ENCODE measurements around the gene EPHA7. TPM values are rescaled to one million over a fixed set of nuclear protein-coding genes. Genes with fewer than 3 reads are reported as not detected.

EPHA7 gene
- total RNA-seq, 4 donors from 2014 or later = 3.6 to 31.0 (median 16.9) TPM

GRCh38 chr6:93369586-93370134 lies 49.7 kb downstream of the EPHA7 start:
- in situ Hi-C loops (cut with MboI; ENCODE audit: low pct_ligation_motif_present in 1 of 4, low pct_unique_long_range_greater_than_20kb in 1 of 4, low sequenced_read_pairs in 3 of 4) (no loop called here), intact Hi-C loops (cut with DNase I; ENCODE audit: low total_unique reads) (loop anchor here (10.0 kb wide), 1 partner anchor 795 kb away; no protein-coding TSS in a partner anchor)
- TF ChIP-seq POLR2A (IDR thresholded peaks at IDR 0.05) (no peak), EP300 (IDR thresholded peaks at IDR 0.05; ENCODE audit: low read depth) (no peak), CTCF (IDR thresholded peaks at IDR 0.05) (no peak), POLR2AphosphoS5 (IDR thresholded peaks at IDR 0.05) (no peak)
- H3K36me3 ChIP-seq = no peaks in the 10 kb centered on the region
- H3K4me3 ChIP-seq = no peak overlapping the region
- no peaks in the 10 kb centered on the region for H3K9me3 ChIP-seq
- no peak for DNase-seq
- no peaks in the 10 kb centered on the region for H3K4me1 ChIP-seq
- H3K27me3 ChIP-seq = no peaks in the 10 kb centered on the region
- WGBS, 2 donors (ENCODE audit: low coverage in 1 of 2) = 62 to 64% methylated on average over 3 of the region's 3 CpGs
- H3K27ac ChIP-seq = no peak overlapping the region

GRCh38 chr6:93366506-93366905 lies 52.9 kb downstream of the EPHA7 start:
- Histone ChIP-seq H3K9me3 (no peaks in the 10 kb centered on the region), H3K4me1 (no peaks in the 10 kb centered on the region), H3K27me3 (no peaks in the 10 kb centered on the region), H3K36me3 (no peaks in the 10 kb centered on the region), H3K27ac (no peak overlapping the region), H3K4me3 (no peak overlapping the region)
- WGBS, 2 donors (ENCODE audit: low coverage in 1 of 2) = 72 to 84% methylated on average over 2 to 7 of the region's 7 CpGs
- no peak for TF ChIP-seq POLR2A (IDR thresholded peaks at IDR 0.05)
- no peak for TF ChIP-seq CTCF (IDR thresholded peaks at IDR 0.05)
- TF ChIP-seq EP300 (IDR thresholded peaks at IDR 0.05; ENCODE audit: low read depth) = no peak
- no peak for TF ChIP-seq POLR2AphosphoS5 (IDR thresholded peaks at IDR 0.05)
- DNase-seq = no peak
- intact Hi-C loops (cut with DNase I; ENCODE audit: low total_unique reads) = loop anchor here (10.0 kb wide), 1 partner anchor 792 kb away; no protein-coding TSS in a partner anchor
- in situ Hi-C loops (cut with MboI; ENCODE audit: low pct_ligation_motif_present in 1 of 4, low pct_unique_long_range_greater_than_20kb in 1 of 4, low sequenced_read_pairs in 3 of 4) = no loop called here

- Histone ChIP-seq H3K27me3 (no peaks in the 10 kb centered on the region), H3K27ac (no peak overlapping the region), H3K4me3 (no peak overlapping the region), H3K36me3 (no peaks in the 10 kb centered on the region), H3K4me1 (no peaks in the 10 kb centered on the region), H3K9me3 (no peaks in the 10 kb centered on the region)
- intact Hi-C loops (cut with DNase I; ENCODE audit: low total_unique reads) = loop anchor here (10.0 kb wide), 1 partner anchor 791 kb away; no protein-coding TSS in a partner anchor
- 74 to 75% methylated on average over 3 of the region's 3 CpGs for WGBS, 2 donors (ENCODE audit: low coverage in 1 of 2)
- TF ChIP-seq CTCF (IDR thresholded peaks at IDR 0.05) = no peak
- TF ChIP-seq EP300 (IDR thresholded peaks at IDR 0.05; ENCODE audit: low read depth) = no peak
- no peak for TF ChIP-seq POLR2AphosphoS5 (IDR thresholded peaks at IDR 0.05)
- no peak for TF ChIP-seq POLR2A (IDR thresholded peaks at IDR 0.05)
- in situ Hi-C loops (cut with MboI; ENCODE audit: low pct_ligation_motif_present in 1 of 4, low pct_unique_long_range_greater_than_20kb in 1 of 4, low sequenced_read_pairs in 3 of 4) = no loop called here
- DNase-seq = no peak
Measured at GRCh38 chr6:93365445-93365844, 53.9 kb downstream of the EPHA7 start.

- no peaks in the 10 kb centered on the region for H3K27me3 ChIP-seq
- in situ Hi-C loops (cut with MboI; ENCODE audit: low pct_ligation_motif_present in 1 of 4, low pct_unique_long_range_greater_than_20kb in 1 of 4, low sequenced_read_pairs in 3 of 4) = no loop called here
- H3K9me3 ChIP-seq = no peaks in the 10 kb centered on the region
- H3K27ac ChIP-seq = no peak overlapping the region
- TF ChIP-seq POLR2A (IDR thresholded peaks at IDR 0.05) (no peak), CTCF (IDR thresholded peaks at IDR 0.05) (no peak), POLR2AphosphoS5 (IDR thresholded peaks at IDR 0.05) (no peak), EP300 (IDR thresholded peaks at IDR 0.05; ENCODE audit: low read depth) (no peak)
- no peak overlapping the region for H3K4me3 ChIP-seq
- intact Hi-C loops (cut with DNase I; ENCODE audit: low total_unique reads) = no loop called here
- WGBS, 2 donors (ENCODE audit: low coverage in 1 of 2) = 79 to 85% methylated on average over 2 of the region's 2 CpGs
- no peaks in the 10 kb centered on the region for H3K36me3 ChIP-seq
- no peak for DNase-seq
- no peaks in the 10 kb centered on the region for H3K4me1 ChIP-seq
Measured at GRCh38 chr6:93358435-93358834, 60.9 kb downstream of the EPHA7 start.
